ENCODE data around the gene PRDX3.
"Not testable (repeated sequence)": the region's sequence is repeated elsewhere in the genome, so short reads cannot be mapped to it uniquely, and the experiment has no call there.

PRDX3 gene

GRCh38 chr10:119205894-119206602 lies 27.4 kb upstream of the PRDX3 start:
- peak; percentile 51 for DNase-seq

- DNase-seq = no peak
Observed at GRCh38 chr10:119203006-119203405, 24.4 kb upstream of the PRDX3 start.

GRCh38 chr10:119201233-119201632 lies 22.6 kb upstream of the PRDX3 start:
- no peak for DNase-seq

- DNase-seq = peak; percentile 69
Observed at GRCh38 chr10:119199231-119199992, 20.8 kb upstream of the PRDX3 start.

- DNase-seq = no peak
Observed at GRCh38 chr10:119198438-119198837, 19.8 kb upstream of the PRDX3 start.

GRCh38 chr10:119197921-119198320 lies 19.3 kb upstream of the PRDX3 start:
- DNase-seq = peak; percentile 63

GRCh38 chr10:119191881-119192280 lies 13.3 kb upstream of the PRDX3 start:
- DNase-seq = no peak

GRCh38 chr10:119190954-119191785 lies 12.6 kb upstream of the PRDX3 start:
- peak; percentile 28 for DNase-seq

- DNase-seq = no peak
Observed at GRCh38 chr10:119190353-119190752, 11.7 kb upstream of the PRDX3 start.

- no peak for DNase-seq
Observed at GRCh38 chr10:119189811-119190282, 11.2 kb upstream of the PRDX3 start.

- DNase-seq = peak; percentile 20
Observed at GRCh38 chr10:119183664-119184412, 5.2 kb upstream of the PRDX3 start.

- DNase-seq = not testable (repeated sequence)
Observed at GRCh38 chr10:119180850-119181400, 2.3 kb upstream of the PRDX3 start.

- DNase-seq = peak; percentile 24
Observed at GRCh38 chr10:119177708-119178371, 772 bp downstream of the PRDX3 start.

- DNase-seq = no peak
Observed at GRCh38 chr10:119176166-119176565, 2.4 kb downstream of the PRDX3 start.

GRCh38 chr10:119174109-119174508 lies 4.5 kb downstream of the PRDX3 start:
- DNase-seq = no peak

GRCh38 chr10:119167041-119167440 lies 11.6 kb downstream of the PRDX3 start:
- DNase-seq = no peak

- peak; percentile 42 for DNase-seq
Observed at GRCh38 chr10:119166564-119166963, 12.0 kb downstream of the PRDX3 start.

GRCh38 chr10:119166118-119166500 lies 12.5 kb downstream of the PRDX3 start:
- DNase-seq = no peak

- peak; percentile 79 for DNase-seq
Observed at GRCh38 chr10:119165171-119166117, 13.2 kb downstream of the PRDX3 start, which contains the start of gene SFXN4. SFXN4 (minus strand) TSS chr10:119165714; CDS start chr10:119165647, 67 bp downstream.

- DNase-seq = no peak
Observed at GRCh38 chr10:119162452-119163092, 16.0 kb downstream of the PRDX3 start.

All from inflammatory macrophage treated with lipopolysaccharide for 4 hours (primary cell).